Activated CD8-positive, alpha-beta T cell treated with anti-CD3 and anti-CD28 coated beads, Interleukin-2, amount 10 ng/mL, durations not matched to agents 7 days and 5 days (primary cell): ENCODE results near the gene LRRIQ1. TPM values are rescaled to one million over a fixed set of nuclear protein-coding genes. Genes with fewer than 3 reads are reported as not detected.
"Not testable (repeated sequence)": the region's sequence is repeated elsewhere in the genome, so short reads cannot be mapped to it uniquely, and the experiment has no call there.

Source experiments
- ATAC-seq: fragments of 150-1000 bp; cut with Tn5 transposase; one replicate; pipeline ENCODE4 v1.10.0; 2021; ENCODE audit warnings: moderate library complexity
- CTCF ChIA-PET: fragments of 350-600 bp; sonication (Branson Sonifier 250); formaldehyde crosslinking; loops from one replicate; lab custom pipeline; 2021; ENCODE audit warnings: antibody characterized with exemption; lab: Charles Lee
- POLR2A ChIA-PET: fragments of 350-600 bp; sonication (Branson Sonifier 250); formaldehyde crosslinking; loops from one replicate; lab custom pipeline; 2021; ENCODE audit warnings: antibody characterized with exemption; lab: Charles Lee
- DNase-seq: peaks from one replicate; pipeline ENCODE4 v3.0.0-alpha.2; 2020
- H3K27ac Mint-ChIP-seq: one replicate; pipeline ENCODE4 v1.8.0; 2021; ENCODE audit warnings: mild to moderate bottlenecking, mixed read lengths
- H3K27me3 Mint-ChIP-seq: one replicate; pipeline ENCODE4 v1.8.0; 2021; ENCODE audit warnings: low read depth, mixed read lengths
- H3K36me3 Mint-ChIP-seq: one replicate; pipeline ENCODE4 v1.8.0; 2021; ENCODE audit warnings: low read depth, mixed read lengths
- H3K4me1 Mint-ChIP-seq: one replicate; pipeline ENCODE4 v1.8.0; 2021; ENCODE audit warnings: low read depth, mixed read lengths
- H3K4me3 Mint-ChIP-seq: one replicate; pipeline ENCODE4 v1.8.0; 2021; ENCODE audit warnings: mild to moderate bottlenecking, mixed read lengths
- H3K9me3 Mint-ChIP-seq: one replicate; pipeline ENCODE4 v1.8.0; 2022; ENCODE audit warnings: mixed read lengths; ENCODE audit not compliant: insufficient read depth
- total RNA-seq, 2 experiments: library from RNA; stranded (reverse); gene quantifications; one replicate each; pipeline ENCODE4 v1.2.3, GENCODE V29; 2021

LRRIQ1 gene, protein sequence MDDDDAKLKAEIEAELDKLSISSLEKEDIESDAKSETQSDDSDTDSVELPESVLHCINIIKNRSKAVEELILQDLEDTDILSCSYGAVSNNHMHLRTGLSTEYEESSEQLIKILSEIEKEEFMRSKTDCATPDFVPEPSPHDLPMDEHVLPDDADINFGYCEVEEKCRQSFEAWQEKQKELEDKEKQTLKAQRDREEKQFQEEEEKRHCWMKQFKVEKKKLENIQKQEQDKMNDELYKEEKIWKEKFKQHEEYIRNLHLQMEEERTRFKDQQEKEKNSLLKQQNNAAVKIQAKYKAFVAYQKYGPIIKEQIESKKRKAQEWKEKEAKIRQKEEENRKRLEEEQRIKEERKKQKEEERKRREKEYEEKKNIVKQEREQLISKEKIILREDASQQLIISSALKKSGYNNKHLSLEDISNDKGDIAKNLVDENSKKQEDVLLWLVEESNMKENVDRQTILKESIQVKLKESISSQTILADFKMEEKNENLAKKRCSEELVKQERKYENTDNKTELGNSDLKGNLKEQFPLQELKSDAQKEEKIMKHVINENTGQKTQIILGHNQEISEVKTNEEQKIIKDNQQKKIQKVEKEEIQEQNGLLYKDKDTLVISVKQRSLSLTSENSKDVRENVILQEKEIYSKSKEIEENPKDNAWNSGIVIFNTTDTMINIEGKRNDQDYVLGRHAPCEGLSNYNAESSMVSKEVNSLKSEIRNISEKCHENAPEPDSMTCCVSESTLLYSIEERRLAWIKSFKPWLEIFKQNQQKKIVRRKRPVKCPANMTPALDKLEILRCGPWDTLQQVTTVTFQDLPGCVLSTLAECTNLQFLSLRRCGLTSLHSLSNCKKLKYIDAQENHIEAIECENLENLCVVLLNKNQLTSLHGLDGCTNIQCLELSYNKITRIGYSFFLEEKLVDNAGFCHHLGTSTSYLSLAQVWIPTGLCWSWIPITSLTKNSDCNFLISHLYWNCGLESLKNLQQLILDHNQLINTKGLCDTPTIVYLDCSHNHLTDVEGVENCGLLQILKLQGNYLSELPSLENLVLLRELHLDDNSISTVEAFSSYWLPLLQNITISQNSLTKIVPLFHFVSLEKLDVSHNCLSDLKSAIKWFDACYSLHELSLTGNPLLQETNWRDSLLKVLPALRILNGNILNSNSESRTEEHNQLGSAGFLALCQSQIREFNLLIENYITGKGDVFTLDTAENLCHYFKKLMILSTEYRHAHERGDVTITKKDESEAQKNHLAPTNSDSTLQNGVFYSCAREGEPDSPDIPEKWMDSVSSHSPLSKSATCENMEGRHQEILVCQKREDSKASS (N-terminal part only)
- total RNA-seq, result not detected

- no peak within 1 kb of the TSS for H3K27ac Mint-ChIP-seq
- no peaks in the 10 kb centered on the region for H3K36me3 Mint-ChIP-seq
- ChIA-PET POLR2A (no interaction called here), CTCF (interaction anchor here (0.6 to 1.3 kb wide), 2 partner anchors 42 to 161 kb away, joined by 3 to 5 read pairs; no protein-coding TSS in a partner anchor)
- DNase-seq (peak; percentile 48), ATAC-seq (peak; percentile 71)
- H3K4me1 Mint-ChIP-seq, result peaks cover 5% of the 10 kb centered on the region
- peaks cover 6% of the 10 kb centered on the region for H3K27me3 Mint-ChIP-seq
- H3K9me3 Mint-ChIP-seq, result no peaks in the 10 kb centered on the region
- peak within 1 kb of the TSS; percentile 68 for H3K4me3 Mint-ChIP-seq
Observed at GRCh38 chr12:85036234-85036707, at the start of gene LRRIQ1, which contains the start of gene TSPAN19. TSS of gene LRRIQ1 (plus strand) at chr12:85036351. CDS start at chr12:85038177, 1,826 bp downstream. TSS of gene TSPAN19 (minus strand) at chr12:85036277. CDS start at chr12:85029946, 6,331 bp downstream.

- no peak for ATAC-seq
- POLR2A ChIA-PET, result no interaction called here
Observed at GRCh38 chr12:84986586-84986985, 49.6 kb upstream of the LRRIQ1 start.

GRCh38 chr12:84994426-84994825 is 41.7 kb upstream of the LRRIQ1 start:
- Mint-ChIP-seq H3K27ac (no peak overlapping the region), H3K36me3 (no peaks in the 10 kb centered on the region), H3K4me3 (no peak overlapping the region), H3K27me3 (no peaks in the 10 kb centered on the region), H3K4me1 (no peaks in the 10 kb centered on the region), H3K9me3 (peaks cover 3% of the 10 kb centered on the region)
- POLR2A ChIA-PET, result no interaction called here
- CTCF ChIA-PET, result no interaction called here
- ATAC-seq (no peak), DNase-seq (no peak)

More at GRCh38 chr12:84986586-84986985, 49.6 kb upstream of the LRRIQ1 start:
- Mint-ChIP-seq H3K9me3 (no peaks in the 10 kb centered on the region), H3K27me3 (no peaks in the 10 kb centered on the region), H3K27ac (no peak overlapping the region), H3K36me3 (no peaks in the 10 kb centered on the region), H3K4me3 (no peak overlapping the region), H3K4me1 (no peaks in the 10 kb centered on the region)
- DNase-seq, result no peak
- CTCF ChIA-PET, result no interaction called here

- peaks cover 3% of the 10 kb centered on the region for H3K9me3 Mint-ChIP-seq
- no peak overlapping the region for H3K27ac Mint-ChIP-seq
- no peaks in the 10 kb centered on the region for H3K36me3 Mint-ChIP-seq
- no peak overlapping the region for H3K4me3 Mint-ChIP-seq
- ChIA-PET POLR2A (no interaction called here), CTCF (no interaction called here)
- ATAC-seq, result no peak
- H3K4me1 Mint-ChIP-seq, result no peaks in the 10 kb centered on the region
- H3K27me3 Mint-ChIP-seq, result no peaks in the 10 kb centered on the region
- no peak for DNase-seq
Observed at GRCh38 chr12:84995641-84996040, 40.5 kb upstream of the LRRIQ1 start.

DNA sequence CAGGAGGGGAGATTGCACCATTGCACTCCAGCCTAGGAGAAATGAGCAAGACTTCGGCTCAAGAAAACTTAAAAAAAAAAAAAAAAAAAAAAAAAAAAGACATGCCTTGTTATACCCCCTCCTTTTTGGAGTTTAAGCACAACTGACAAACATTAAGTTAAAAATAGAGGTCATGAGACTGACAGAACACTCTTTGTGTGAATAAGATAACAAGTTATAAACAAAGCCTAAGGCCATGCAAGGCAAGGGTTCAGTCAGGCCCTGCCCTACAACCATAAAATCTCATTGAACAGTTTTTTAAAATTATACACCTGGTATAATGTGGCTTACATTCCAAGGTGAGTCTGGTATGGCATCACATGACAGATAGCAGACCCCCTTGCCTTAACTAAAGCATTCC is 39.4 kb upstream of the LRRIQ1 start:
- ChIA-PET CTCF (no interaction called here), POLR2A (no interaction called here)
- Mint-ChIP-seq H3K4me1 (no peaks in the 10 kb centered on the region), H3K4me3 (no peak overlapping the region), H3K27ac (no peak overlapping the region), H3K27me3 (no peaks in the 10 kb centered on the region), H3K36me3 (no peaks in the 10 kb centered on the region), H3K9me3 (peaks cover 3% of the 10 kb centered on the region)
- no peak for DNase-seq
- no peak for ATAC-seq

DNA sequence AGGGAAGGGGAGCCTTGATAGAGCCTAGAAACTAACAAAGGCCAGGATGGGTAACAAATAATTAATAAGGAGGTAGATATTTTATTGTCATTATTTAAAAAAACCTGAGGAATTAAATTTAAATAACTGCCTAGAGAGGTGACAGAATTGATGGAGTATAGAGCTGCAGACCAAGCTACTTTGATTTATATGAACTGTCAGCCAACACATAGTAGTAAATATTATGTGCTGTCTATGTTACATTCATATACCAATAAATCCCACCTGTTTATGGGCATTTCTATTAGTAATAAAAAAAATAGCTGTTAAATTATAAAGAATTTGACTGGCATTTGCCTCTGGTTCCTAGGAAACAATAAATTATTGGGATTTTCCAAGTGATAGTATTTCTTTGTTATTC is 37.8 kb upstream of the LRRIQ1 start:
- H3K4me1 Mint-ChIP-seq, result no peaks in the 10 kb centered on the region
- ATAC-seq (no peak), DNase-seq (no peak)
- CTCF ChIA-PET, result no interaction called here
- H3K27ac Mint-ChIP-seq, result no peak overlapping the region
- H3K9me3 Mint-ChIP-seq, result peaks cover 3% of the 10 kb centered on the region
- H3K4me3 Mint-ChIP-seq, result no peak overlapping the region
- H3K27me3 Mint-ChIP-seq, result no peaks in the 10 kb centered on the region
- POLR2A ChIA-PET, result no interaction called here
- no peaks in the 10 kb centered on the region for H3K36me3 Mint-ChIP-seq

GRCh38 chr12:85000729-85001128 is 35.4 kb upstream of the LRRIQ1 start:
- POLR2A ChIA-PET, result no interaction called here
- CTCF ChIA-PET, result no interaction called here

DNA sequence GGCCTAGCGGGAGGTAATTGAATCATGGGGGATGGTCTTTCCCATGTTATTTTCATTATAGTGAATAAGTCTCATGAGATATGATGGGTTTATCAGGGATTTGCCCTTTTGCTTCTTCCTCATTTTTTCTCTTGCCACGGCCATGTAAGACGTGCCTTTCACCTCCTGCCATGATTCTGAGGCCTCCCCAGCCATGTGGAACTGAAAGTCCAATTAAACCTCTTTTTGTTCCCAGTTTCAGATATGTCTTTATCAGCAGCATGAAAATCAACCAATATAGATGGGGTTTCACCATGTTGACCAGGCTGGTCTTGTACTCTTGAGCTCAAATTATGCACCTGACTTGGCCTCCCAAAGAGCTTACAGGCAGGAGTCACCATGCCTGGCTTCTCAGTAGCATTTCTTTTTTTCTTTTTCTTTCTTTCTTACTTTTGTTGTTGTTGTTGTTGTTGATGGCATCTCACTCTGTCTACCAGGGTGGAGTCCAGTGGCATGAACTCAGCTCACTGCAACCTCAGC is 33.3 kb upstream of the LRRIQ1 start:
- Mint-ChIP-seq H3K4me1 (no peaks in the 10 kb centered on the region), H3K4me3 (no peak overlapping the region), H3K27ac (no peak overlapping the region), H3K36me3 (no peaks in the 10 kb centered on the region), H3K9me3 (no peaks in the 10 kb centered on the region), H3K27me3 (no peaks in the 10 kb centered on the region)
- CTCF ChIA-PET, result no interaction called here
- ATAC-seq, result no peak
- DNase-seq, result no peak
- POLR2A ChIA-PET, result no interaction called here

More at GRCh38 chr12:85000729-85001128, 35.4 kb upstream of the LRRIQ1 start:
- ATAC-seq, result no peak
- no peak overlapping the region for H3K4me3 Mint-ChIP-seq
- H3K4me1 Mint-ChIP-seq, result no peaks in the 10 kb centered on the region
- H3K27ac Mint-ChIP-seq, result no peak overlapping the region
- H3K27me3 Mint-ChIP-seq, result no peaks in the 10 kb centered on the region
- DNase-seq, result no peak
- no peaks in the 10 kb centered on the region for H3K36me3 Mint-ChIP-seq
- H3K9me3 Mint-ChIP-seq, result peaks cover 3% of the 10 kb centered on the region

- ChIA-PET POLR2A (no interaction called here), CTCF (no interaction called here)
- no peak overlapping the region for H3K27ac Mint-ChIP-seq
- no peaks in the 10 kb centered on the region for H3K4me1 Mint-ChIP-seq
- H3K4me3 Mint-ChIP-seq, result no peak overlapping the region
- ATAC-seq (no peak), DNase-seq (no peak)
- H3K27me3 Mint-ChIP-seq, result no peaks in the 10 kb centered on the region
- H3K9me3 Mint-ChIP-seq, result no peaks in the 10 kb centered on the region
- H3K36me3 Mint-ChIP-seq, result no peaks in the 10 kb centered on the region
Observed at GRCh38 chr12:85004204-85004603, 31.9 kb upstream of the LRRIQ1 start.

DNA sequence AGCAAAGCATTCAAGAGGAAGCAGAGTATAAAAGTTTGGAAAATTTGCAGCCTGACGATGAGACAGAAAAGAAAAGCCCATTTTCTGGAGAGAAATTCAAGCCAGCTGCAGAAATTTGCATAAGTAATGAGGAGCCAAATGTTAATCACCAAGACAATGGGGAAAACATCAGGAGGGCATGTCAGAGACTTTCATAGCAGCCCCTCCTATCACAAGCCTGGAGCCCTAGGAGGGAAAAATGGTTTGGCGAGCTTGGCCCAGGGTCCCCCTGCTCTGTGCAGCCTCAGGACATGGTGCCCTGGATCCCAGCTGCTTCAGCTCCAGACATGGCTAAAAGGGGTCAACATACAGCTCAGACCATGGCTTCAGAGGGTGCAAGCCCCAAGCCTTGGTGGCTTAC is 31.1 kb upstream of the LRRIQ1 start:
- H3K9me3 Mint-ChIP-seq, H3K27me3 Mint-ChIP-seq, ATAC-seq, POLR2A ChIA-PET, H3K27ac Mint-ChIP-seq, H3K36me3 Mint-ChIP-seq, DNase-seq, H3K4me1 Mint-ChIP-seq, H3K4me3 Mint-ChIP-seq, CTCF ChIA-PET: not testable (repeated sequence)

DNA sequence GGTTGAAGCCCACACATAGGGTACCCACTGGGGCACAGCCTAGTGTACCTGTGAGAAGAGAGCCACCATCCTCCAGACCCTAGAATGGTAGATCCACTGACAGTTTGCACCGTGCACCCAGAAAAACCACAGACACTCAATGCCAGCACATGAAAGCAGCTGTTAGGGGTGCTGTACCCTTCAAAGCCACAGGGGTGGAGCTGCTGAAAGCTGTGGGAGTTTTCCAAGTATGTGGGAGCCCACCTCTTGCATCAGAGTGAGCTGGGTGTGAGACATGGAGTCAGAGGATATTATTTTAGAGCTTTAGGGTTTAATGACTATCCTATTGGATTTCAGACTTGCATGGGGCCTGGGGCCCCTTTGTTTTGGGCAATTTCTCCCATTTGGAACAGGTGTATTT is 30.5 kb upstream of the LRRIQ1 start:
- no peak for ATAC-seq
- POLR2A ChIA-PET, result no interaction called here
- H3K4me1 Mint-ChIP-seq, result no peaks in the 10 kb centered on the region
- no peak overlapping the region for H3K4me3 Mint-ChIP-seq
- no peaks in the 10 kb centered on the region for H3K27me3 Mint-ChIP-seq
- DNase-seq, result no peak
- H3K36me3 Mint-ChIP-seq, result no peaks in the 10 kb centered on the region
- no peaks in the 10 kb centered on the region for H3K9me3 Mint-ChIP-seq
- no peak overlapping the region for H3K27ac Mint-ChIP-seq
- CTCF ChIA-PET, result no interaction called here
